ENCODE results near the gene INSIG2. TPM values are rescaled to one million over a fixed set of nuclear protein-coding genes. Genes with fewer than 3 reads are reported as not detected.

INSIG2 gene
- 27.5 and 36.9 TPM in 2 replicates for total RNA-seq

DNA sequence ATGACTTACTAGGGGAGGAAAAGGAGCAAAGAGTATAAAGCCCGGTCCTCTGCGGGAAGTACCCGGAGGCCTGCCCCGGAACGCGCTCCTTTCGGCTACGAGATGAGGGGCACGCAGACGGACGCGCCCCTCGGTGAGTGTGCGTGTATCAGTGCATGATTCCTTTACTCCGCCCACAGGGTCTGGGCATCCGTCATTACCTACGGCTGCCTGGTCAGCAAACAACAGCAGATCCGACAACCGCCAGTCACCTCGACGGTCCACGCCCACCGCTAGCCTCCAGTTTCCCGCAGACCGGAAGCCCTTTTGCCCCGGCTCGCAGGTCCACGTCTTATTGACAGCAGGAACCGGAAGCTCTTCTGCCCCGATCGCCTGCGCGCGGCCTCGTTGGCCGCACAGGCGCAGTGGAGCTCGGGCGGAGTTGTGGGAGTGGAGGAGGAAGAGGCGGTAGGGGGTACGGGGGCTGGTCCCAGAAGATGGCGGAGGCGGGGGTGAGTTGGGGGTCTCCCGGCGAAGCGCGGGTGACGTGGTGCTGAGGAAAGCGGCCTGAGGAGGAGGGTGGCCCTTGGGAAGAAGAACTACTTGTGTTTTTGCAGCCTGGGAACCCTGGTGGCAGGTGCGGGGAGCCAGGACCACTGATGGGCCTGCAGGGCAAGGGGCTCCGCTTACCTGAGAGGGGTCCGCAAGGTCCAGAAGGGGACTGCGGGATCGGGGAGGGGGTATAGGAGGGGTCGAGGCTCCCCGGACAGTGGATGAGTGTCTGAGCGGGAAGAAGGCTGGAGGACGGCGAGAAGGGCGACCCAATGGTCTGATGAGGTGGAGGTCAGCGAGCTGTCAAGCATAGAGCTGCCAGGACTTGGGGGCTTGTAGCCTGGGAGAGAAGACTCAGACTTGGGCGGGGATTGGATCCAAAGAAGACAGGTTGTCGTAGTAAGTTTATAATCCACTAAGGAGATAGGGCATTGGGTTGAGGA lies at the start of gene INSIG2:
Gene INSIG2, plus strand, starts transcription at position 421 of the 974 bp plus-strand sequence. CDS start 8,086 bp downstream, outside the sequence.

Other genes with a start within 250 kb of the INSIG2 start
- gene CCDC93, start 74.4 kb upstream of the INSIG2 start, total RNA-seq: 28.7 and 31.1 TPM in 2 replicates